GM19467 (cell line): ENCODE measurements around the gene PROX1.

ENCODE experiments used
- ATAC-seq: cut with Tn5 transposase; IDR thresholded peaks from one replicate; pipeline ENCODE4 v1.9.1; 2021; ENCODE audit warnings: mild to moderate bottlenecking, moderate library complexity; ENCODE audit not compliant: unreplicated experiment

PROX1 gene

GRCh38 chr1:213997038-213997771 lies 9.4 kb downstream of the PROX1 start:
- no peak for ATAC-seq

- ATAC-seq = no peak
Observed at GRCh38 chr1:213997772-213998107, 10.0 kb downstream of the PROX1 start.

GRCh38 chr1:213998785-213999184 lies 11.0 kb downstream of the PROX1 start:
- ATAC-seq = no peak

DNA sequence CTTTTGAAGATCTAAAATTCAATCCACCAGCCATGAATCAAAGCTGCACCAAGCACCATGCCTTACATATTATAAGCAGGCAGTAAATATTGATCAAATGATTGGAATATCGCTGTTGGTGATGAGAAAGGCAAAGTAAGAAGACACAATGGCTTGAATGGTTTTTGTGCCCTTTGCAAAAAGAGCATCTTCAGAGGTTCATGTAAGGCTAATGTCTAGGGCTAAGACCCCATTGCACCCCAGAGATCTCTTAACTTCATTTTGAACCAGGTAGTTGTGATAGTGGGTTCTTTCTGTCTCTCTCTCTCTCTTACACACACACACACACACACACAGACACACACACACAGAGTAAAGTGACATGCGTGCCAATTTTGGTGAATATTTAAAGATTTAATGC lies 12.0 kb downstream of the PROX1 start:
- ATAC-seq = no peak

GRCh38 chr1:214002060-214002459 lies 14.3 kb downstream of the PROX1 start:
- no peak for ATAC-seq

GRCh38 chr1:214002472-214002871 lies 14.7 kb downstream of the PROX1 start:
- ATAC-seq = no peak

DNA sequence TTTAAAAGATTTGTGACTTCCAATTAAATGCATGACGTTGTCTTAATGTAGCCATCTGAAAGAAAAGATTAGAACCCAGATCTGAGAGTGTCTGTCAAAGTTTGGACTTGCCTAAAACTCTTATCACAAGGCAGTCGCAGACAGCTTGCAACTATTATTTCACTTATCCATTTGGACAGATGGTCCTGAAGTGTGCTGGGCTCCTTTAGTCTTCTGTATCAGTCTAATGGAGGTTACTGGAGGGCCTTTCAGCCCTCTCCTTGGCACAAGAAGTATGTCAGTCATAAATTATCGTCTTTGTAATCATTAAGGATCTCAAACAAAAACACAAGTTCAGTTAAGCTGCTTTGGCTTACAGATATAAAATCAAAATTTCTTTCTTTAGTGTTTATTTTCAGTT lies 15.5 kb downstream of the PROX1 start:
- no peak for ATAC-seq

- no peak for ATAC-seq
Observed at GRCh38 chr1:214004014-214004413, 16.2 kb downstream of the PROX1 start.

DNA sequence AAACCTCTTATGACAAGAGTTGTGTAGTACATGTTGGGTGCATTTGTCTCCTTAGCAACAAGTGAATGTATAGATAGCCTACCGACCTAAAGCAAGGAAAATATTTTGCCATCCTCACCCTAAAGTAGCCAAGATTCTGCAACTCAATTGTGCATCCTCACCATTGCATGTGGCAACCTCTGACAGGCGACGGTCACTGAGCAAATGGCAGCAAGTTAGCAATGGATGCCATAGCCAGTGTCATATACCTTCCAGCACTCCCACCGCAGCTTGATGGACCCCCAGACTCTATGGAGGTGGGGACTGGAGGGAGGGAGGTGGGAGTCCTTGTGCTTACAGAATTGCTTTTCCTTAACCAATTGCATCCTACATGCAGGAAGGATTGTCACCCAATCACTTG lies 17.0 kb downstream of the PROX1 start:
- no peak for ATAC-seq

- no peak for ATAC-seq
Observed at GRCh38 chr1:214005708-214006107, 17.9 kb downstream of the PROX1 start.

- ATAC-seq = no peak
Observed at GRCh38 chr1:214006845-214007244, 19.1 kb downstream of the PROX1 start.

GRCh38 chr1:214008347-214008746 lies 20.6 kb downstream of the PROX1 start:
- ATAC-seq = no peak

DNA sequence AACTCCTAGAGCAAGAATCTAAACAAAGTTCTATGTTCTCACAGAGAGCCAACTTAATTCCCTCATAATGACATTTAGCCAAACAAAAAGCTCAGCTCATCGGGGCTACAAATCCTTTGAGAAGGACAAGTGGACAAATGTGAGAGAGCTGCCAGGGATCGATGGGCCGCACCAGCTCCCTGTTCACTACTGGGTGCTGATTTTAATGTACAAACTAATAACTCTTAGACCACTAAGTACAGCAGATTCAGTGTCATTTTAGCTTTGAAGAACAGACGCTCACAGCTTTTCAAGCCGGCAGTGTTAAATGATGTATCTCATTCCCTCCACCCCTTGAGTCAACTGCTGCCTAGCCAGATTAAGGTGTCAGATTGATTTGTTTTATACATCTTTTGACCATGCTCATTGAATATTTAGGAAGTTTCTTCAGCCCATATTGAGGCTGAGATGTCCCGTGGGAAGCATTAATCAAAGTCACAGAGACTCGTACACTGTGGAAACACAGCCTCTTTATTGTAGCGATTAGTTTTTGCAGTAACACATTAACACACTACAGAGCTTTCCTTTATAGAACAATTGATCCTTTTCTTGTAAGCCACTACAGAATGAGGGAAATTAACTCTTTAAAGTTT lies 21.1 kb downstream of the PROX1 start:
- ATAC-seq = no peak

DNA sequence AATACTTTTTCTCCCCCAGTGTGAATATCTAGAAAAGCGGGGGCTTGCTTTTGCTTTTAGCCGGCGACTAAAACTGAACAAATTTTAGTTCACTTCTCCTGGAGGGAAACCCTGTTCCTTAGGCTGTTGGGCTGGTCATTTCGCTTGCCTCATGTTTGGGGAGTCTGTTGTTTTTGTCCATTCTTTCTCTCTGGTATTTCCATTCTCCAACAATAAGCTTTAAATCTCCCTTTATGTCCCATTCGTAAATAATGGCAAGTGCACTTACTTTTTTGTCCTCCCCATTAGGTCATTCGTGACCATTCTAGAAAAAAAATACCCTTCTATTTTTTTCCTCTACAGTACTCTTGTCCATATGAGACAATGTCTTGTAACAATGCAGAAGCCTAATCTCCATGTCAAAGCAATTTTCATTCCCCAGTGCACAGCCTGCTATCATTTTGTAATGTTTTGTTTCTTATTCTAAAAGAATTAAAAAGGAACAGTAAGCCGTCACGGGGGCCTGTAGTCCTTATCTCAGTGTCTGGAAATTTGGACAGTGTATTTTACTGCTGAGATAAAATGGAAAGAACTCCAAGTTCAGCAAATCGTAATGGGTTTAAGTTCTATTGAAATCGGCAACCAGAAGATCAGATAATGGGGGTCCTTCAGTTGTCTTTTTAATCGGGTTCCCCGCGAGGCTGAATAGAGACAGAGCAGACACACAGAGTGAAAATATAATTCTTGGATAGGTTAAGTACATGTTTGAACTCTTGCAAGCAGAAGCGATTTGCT lies 21.8 kb downstream of the PROX1 start:
- no peak for ATAC-seq

DNA sequence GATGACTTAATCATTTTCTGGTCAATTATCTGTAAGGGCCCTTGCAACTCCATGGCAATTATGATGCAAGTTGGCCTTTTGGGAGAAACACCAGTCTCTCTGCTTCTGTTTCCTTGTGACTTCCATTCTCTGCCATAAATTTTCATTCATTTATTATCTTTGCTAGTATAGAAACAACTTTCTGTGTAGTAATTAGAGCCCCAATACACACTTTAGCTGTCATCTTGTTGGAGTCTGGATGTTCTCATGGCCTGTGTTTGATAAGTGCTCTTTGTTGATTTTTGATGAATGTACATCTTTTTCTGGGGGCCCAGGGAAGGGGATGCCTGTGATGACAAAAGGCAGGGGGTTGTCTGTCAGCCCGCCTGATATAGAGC lies 22.4 kb downstream of the PROX1 start:
- ATAC-seq = no peak

DNA sequence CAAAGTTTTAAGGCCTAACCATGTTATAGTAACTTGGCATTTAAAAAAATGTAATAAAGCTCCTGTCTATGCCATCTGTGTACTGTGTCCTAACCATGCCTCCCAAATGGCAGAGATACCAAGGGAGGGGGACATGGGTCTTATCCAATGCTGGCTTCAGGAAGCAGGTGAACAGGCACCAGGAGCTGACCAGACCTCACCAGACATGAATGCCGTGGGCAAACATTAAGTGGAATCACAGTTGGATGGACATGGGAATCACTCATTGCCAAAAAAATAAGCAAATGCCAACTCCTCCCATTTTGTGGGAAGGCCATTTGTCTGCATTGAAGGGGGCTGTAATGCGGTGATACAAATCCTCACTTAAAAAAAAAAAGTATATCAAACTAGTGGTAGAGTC lies 22.9 kb downstream of the PROX1 start:
- ATAC-seq = no peak

DNA sequence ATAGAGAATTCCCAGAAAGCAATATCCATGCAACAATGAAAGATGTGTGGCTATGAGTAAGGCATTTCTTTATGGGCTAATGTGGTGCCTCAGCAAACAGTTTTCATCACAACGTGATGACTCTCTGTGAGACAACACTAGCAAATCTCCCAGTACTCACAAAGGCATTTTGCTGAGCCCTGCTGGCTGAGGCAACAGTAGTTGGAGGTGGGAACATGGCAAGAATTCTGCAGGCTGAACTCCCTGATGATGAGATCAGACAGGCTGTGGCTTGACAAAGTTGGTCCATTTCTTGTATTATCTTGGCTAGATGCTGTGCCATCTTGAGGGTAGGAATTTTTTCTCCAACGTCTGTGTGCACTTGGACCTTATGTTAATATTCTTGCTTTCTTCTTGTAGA lies 24.6 kb downstream of the PROX1 start:
- ATAC-seq = no peak

DNA sequence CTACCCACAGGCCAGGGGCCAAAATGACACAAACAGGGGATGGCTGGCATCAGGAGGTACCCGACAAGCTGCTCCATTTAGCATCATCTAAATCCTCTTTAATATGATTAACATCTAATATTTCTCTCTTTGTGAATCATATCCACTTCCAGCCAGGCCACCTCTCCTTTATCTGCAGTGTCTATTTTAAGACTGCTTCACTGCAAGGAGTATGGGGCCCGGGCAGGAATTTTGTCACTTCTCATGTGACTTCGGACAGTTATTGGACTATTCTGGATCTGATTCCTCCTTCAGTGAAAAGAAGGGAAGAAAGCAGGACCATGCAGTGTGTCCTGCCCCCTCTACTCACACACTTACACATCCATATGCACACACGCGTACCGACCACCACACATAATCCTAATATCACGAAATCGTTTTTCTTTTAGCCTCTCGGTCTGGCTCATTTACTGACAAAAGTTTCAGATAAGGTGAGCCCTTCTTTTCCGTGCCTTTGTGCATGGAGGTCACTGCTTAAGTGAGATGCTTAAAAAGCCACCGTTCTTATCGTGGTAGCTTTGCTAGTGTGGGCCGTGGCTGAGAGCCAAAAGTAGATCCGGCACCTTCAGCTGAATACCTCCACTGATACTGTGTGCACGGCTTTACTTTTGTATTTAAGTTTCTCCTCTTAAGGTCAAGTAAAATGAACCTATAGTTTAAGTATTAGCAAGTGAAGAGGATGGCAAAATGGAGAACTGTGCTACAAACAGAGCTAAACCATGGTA lies 26.0 kb downstream of the PROX1 start:
- ATAC-seq = no peak

- ATAC-seq = no peak
Observed at GRCh38 chr1:214014730-214015129, 27.0 kb downstream of the PROX1 start.

GRCh38 chr1:214017191-214017982 lies 29.6 kb downstream of the PROX1 start:
- no peak for ATAC-seq
